M059J (cell line): ENCODE data around the gene ILDR2. TPM values are rescaled to one million over a fixed set of nuclear protein-coding genes. Genes with fewer than 3 reads are reported as not detected.

ENCODE experiments used
- total RNA-seq: library from RNA; depleted of rRNA; stranded (reverse); fragments of >200 nt; shearing (Covaris generic); gene quantifications from 2 replicates; pipeline ENCODE4 v1.2.3, GENCODE V29; 2014; rRNA removed

Gene ILDR2
- total RNA-seq, 1 experiment from 2014 or later, result 21.5 TPM

Other genes starting within 250 kb of the ILDR2 start
- 15.9 and 28.7 TPM in 2 replicates for gene POGK, start 136.1 kb downstream of the ILDR2 start, total RNA-seq
- 14.0 and 15.1 TPM in 2 replicates for gene TADA1, start 99.3 kb downstream of the ILDR2 start, total RNA-seq
- 0.20 and 0.52 TPM in 2 replicates for gene MAEL, start 13.7 kb upstream of the ILDR2 start, total RNA-seq
- 0.02 and 0.12 TPM in 2 replicates for gene GPA33, start 114.8 kb upstream of the ILDR2 start, total RNA-seq
- gene STYXL2, start 118.5 kb upstream of the ILDR2 start, total RNA-seq, result 0.02 TPM in 1 of 2 replicates, not detected in the other
- gene POU2F1, start 245.3 kb upstream of the ILDR2 start, total RNA-seq, result 5.5 and 6.2 TPM in 2 replicates